Parathyroid adenoma (tissue), 2 donors: Measurements from ENCODE around the gene FAIM2.

Experiments used
- H2AFZ ChIP-seq: fragments of 300-600 bp; sonication (generic); one replicate; pipeline ENCODE4 v1.7.0; 2017; ENCODE audit warnings: antibody characterized with exemption, mild to moderate bottlenecking
- H3K27ac ChIP-seq: fragments of 300-600 bp; sonication (generic); one replicate; pipeline ENCODE4 v1.7.0; 2017
- H3K27me3 ChIP-seq: fragments of 300-600 bp; sonication (generic); one replicate; pipeline ENCODE4 v1.7.0; 2017; ENCODE audit warnings: low read length; ENCODE audit not compliant: control insufficient read depth, insufficient read depth
- H3K36me3 ChIP-seq: fragments of 300-600 bp; sonication (generic); one replicate; pipeline ENCODE4 v1.7.0; 2017; ENCODE audit warnings: low read length; ENCODE audit not compliant: control insufficient read depth, insufficient read depth
- H3K4me1 ChIP-seq: fragments of 300-600 bp; sonication (generic); one replicate; pipeline ENCODE4 v1.7.0; 2017; ENCODE audit warnings: control low read depth
- H3K4me2 ChIP-seq: fragments of 300-600 bp; sonication (generic); one replicate; pipeline ENCODE4 v1.7.0; 2017; ENCODE audit warnings: low read length
- H3K4me3 ChIP-seq: fragments of 300-600 bp; sonication (generic); one replicate; pipeline ENCODE4 v1.7.0; 2017; ENCODE audit warnings: low read depth, low read length
- H3K79me2 ChIP-seq: fragments of 300-600 bp; sonication (generic); one replicate; pipeline ENCODE4 v1.7.0; 2017; ENCODE audit warnings: control low read depth
- H3K9ac ChIP-seq: fragments of 300-600 bp; sonication (generic); one replicate; pipeline ENCODE4 v1.7.0; 2017; ENCODE audit warnings: mild to moderate bottlenecking
- H3K9me3 ChIP-seq: fragments of 300-600 bp; sonication (generic); one replicate; pipeline ENCODE4 v1.7.0; 2017; ENCODE audit warnings: low read length; ENCODE audit not compliant: control insufficient read depth
- CTCF ChIP-seq: fragments of 300-600 bp; sonication (generic); IDR thresholded peaks from one replicate; pipeline ENCODE4 v1.7.0; 2017; ENCODE audit warnings: antibody characterized with exemption, mild to moderate bottlenecking
- donor health status: primary hyperparathyroidism.

FAIM2 gene

GRCh38 chr12:49878021-49878420 is 25.7 kb downstream of the FAIM2 start:
- no peaks in the 10 kb centered on the region for H3K9me3 ChIP-seq
- H3K27me3 ChIP-seq, result no peaks in the 10 kb centered on the region
- H3K4me3 ChIP-seq, result no peak overlapping the region
- H3K4me1 ChIP-seq, result peaks cover 34% of the 10 kb centered on the region
- H2AFZ ChIP-seq, result no peak overlapping the region
- H3K9ac ChIP-seq, result no peak overlapping the region
- no peak overlapping the region for H3K4me2 ChIP-seq
- no peaks in the 10 kb centered on the region for H3K36me3 ChIP-seq
- H3K79me2 ChIP-seq, result no peaks in the 10 kb centered on the region
- TF ChIP-seq CTCF, result no peak
- no peak overlapping the region for H3K27ac ChIP-seq

- H2AFZ ChIP-seq, result no peak overlapping the region
- no peak overlapping the region for H3K27ac ChIP-seq
- no peak overlapping the region for H3K9ac ChIP-seq
- TF ChIP-seq CTCF, result no peak
- no peaks in the 10 kb centered on the region for H3K27me3 ChIP-seq
- no peak overlapping the region for H3K4me2 ChIP-seq
- H3K36me3 ChIP-seq, result no peaks in the 10 kb centered on the region
- H3K9me3 ChIP-seq, result no peaks in the 10 kb centered on the region
- peaks cover 37% of the 10 kb centered on the region for H3K4me1 ChIP-seq
- no peak overlapping the region for H3K4me3 ChIP-seq
- H3K79me2 ChIP-seq, result no peaks in the 10 kb centered on the region
These were observed 26.6 kb downstream of the FAIM2 start for GRCh38 chr12:49877066-49877465.

GRCh38 chr12:49876070-49876469 is 27.6 kb downstream of the FAIM2 start:
- no peaks in the 10 kb centered on the region for H3K79me2 ChIP-seq
- H3K36me3 ChIP-seq, result no peaks in the 10 kb centered on the region
- H3K9me3 ChIP-seq, result no peaks in the 10 kb centered on the region
- no peak overlapping the region for H3K9ac ChIP-seq
- TF ChIP-seq CTCF, result no peak
- H3K4me2 ChIP-seq, result no peak overlapping the region
- H2AFZ ChIP-seq, result no peak overlapping the region
- H3K27me3 ChIP-seq, result no peaks in the 10 kb centered on the region
- peaks cover 47% of the 10 kb centered on the region for H3K4me1 ChIP-seq
- no peak overlapping the region for H3K4me3 ChIP-seq
- no peak overlapping the region for H3K27ac ChIP-seq

- Histone ChIP-seq H3K4me3 (peak overlapping the region; percentile 20), H3K9me3 (no peaks in the 10 kb centered on the region), H3K4me1 (peaks cover 55% of the 10 kb centered on the region), H3K36me3 (no peaks in the 10 kb centered on the region), H3K79me2 (no peaks in the 10 kb centered on the region), H2AFZ (no peak overlapping the region), H3K27ac (peak overlapping the region; percentile 99), H3K27me3 (no peaks in the 10 kb centered on the region), H3K4me2 (peak overlapping the region; percentile 52), H3K9ac (no peak overlapping the region)
- no peak for TF ChIP-seq CTCF
These were observed 28.5 kb downstream of the FAIM2 start for GRCh38 chr12:49875115-49875720.
